SK-N-SH treated with all-trans-retinoic acid at 6 μM for 48 hours (cell line): Measurements from ENCODE around the gene CELA1.

Source experiments
- BACH2 ChIP-seq: fragments of 250-450 bp; sonication (Bioruptor Pico); IDR thresholded peaks from 2 replicates; pipeline ENCODE4 v1.9.0; 2021; ENCODE audit warnings: mild to moderate bottlenecking, borderline replicate concordance
- CSRNP3 ChIP-seq: fragments of 250-450 bp; sonication (Bioruptor Pico); IDR thresholded peaks from 2 replicates; pipeline ENCODE4 v1.5.1; 2021; ENCODE audit warnings: mild to moderate bottlenecking, moderate library complexity
- ESRRG ChIP-seq: fragments of 250-450 bp; sonication (Bioruptor Pico); IDR thresholded peaks from 2 replicates; pipeline ENCODE4 v1.6.1; 2021; ENCODE audit warnings: mild to moderate bottlenecking
- OSR1 ChIP-seq: fragments of 250-450 bp; sonication (Bioruptor Pico); IDR thresholded peaks from 2 replicates; pipeline ENCODE4 v1.8.0; 2022; ENCODE audit warnings: moderate library complexity, mild to moderate bottlenecking, inconsistent platforms
- PPARA ChIP-seq: fragments of 250-450 bp; sonication (Bioruptor Pico); IDR thresholded peaks from 2 replicates; pipeline ENCODE4 v1.5.0; 2020; ENCODE audit warnings: mild to moderate bottlenecking, borderline replicate concordance
- RARB ChIP-seq: fragments of 250-450 bp; sonication (Bioruptor Pico); IDR thresholded peaks from 2 replicates; pipeline ENCODE4 v1.8.0; 2021; ENCODE audit warnings: mild to moderate bottlenecking, moderate library complexity
- TSHZ2 ChIP-seq: fragments of 250-450 bp; sonication (Bioruptor Pico); IDR thresholded peaks from 2 replicates; pipeline ENCODE4 v1.5.0; 2020; ENCODE audit warnings: mild to moderate bottlenecking, moderate library complexity
- ZFP3 ChIP-seq: fragments of 250-450 bp; sonication (Bioruptor Pico); IDR thresholded peaks from 2 replicates; pipeline ENCODE4 v1.5.0; 2020; ENCODE audit warnings: mild to moderate bottlenecking, moderate library complexity
- ZNF565 ChIP-seq: fragments of 450-650 bp; formaldehyde crosslinking; conservative IDR thresholded peaks from 2 replicates; pipeline ENCODE4 v1.5.0; 2020; ENCODE audit warnings: low read depth, mild to moderate bottlenecking, moderate library complexity
- ZNF70 ChIP-seq: fragments of 450-650 bp; formaldehyde crosslinking; IDR thresholded peaks from 2 replicates; pipeline ENCODE4 v1.5.0; 2020; ENCODE audit warnings: mild to moderate bottlenecking, moderate library complexity

- TF ChIP-seq ZNF70 (CRISPR knock-in tag) (no peak), ZNF565 (CRISPR knock-in tag) (no peak), BACH2 (CRISPR knock-in tag) (no peak), ESRRG (CRISPR knock-in tag) (no peak), OSR1 (CRISPR knock-in tag) (no peak), RARB (CRISPR knock-in tag) (no peak), ZFP3 (CRISPR knock-in tag) (no peak), CSRNP3 (CRISPR knock-in tag) (no peak), PPARA (CRISPR knock-in tag) (no peak), TSHZ2 (no peak)
Observed at GRCh38 chr12:51368640-51369517, 22.4 kb upstream of the CELA1 start.
